HFFc6 (cell line): ENCODE data around the gene GRXCR2. TPM values are rescaled to one million over a fixed set of nuclear protein-coding genes. Genes with fewer than 3 reads are reported as not detected.
A peak's percentile ranks its signal among the peaks of the same experiment; 100 is the strongest.

Source experiments
- DNase-seq: peaks from one replicate; pipeline ENCODE4 v3.0.0-alpha.2; 2018
- H3K27ac Mint-ChIP-seq: 2 replicates; pipeline ENCODE4 v1.8.0; 2020; ENCODE audit warnings: mild to moderate bottlenecking, mixed read lengths
- H3K27me3 Mint-ChIP-seq: 2 replicates; pipeline ENCODE4 v1.8.0; 2021; ENCODE audit warnings: mild to moderate bottlenecking, moderate library complexity, mixed read lengths; ENCODE audit not compliant: insufficient read depth
- H3K36me3 Mint-ChIP-seq: 2 replicates; pipeline ENCODE4 v1.8.0; 2021; ENCODE audit warnings: low read depth, mixed read lengths
- H3K4me1 Mint-ChIP-seq: 2 replicates; pipeline ENCODE4 v1.8.0; 2020; ENCODE audit warnings: low read depth, mixed read lengths
- H3K4me3 Mint-ChIP-seq: 2 replicates; pipeline ENCODE4 v1.8.0; 2020; ENCODE audit warnings: mild to moderate bottlenecking, moderate library complexity, mixed read lengths
- H3K9me3 Mint-ChIP-seq: 2 replicates; pipeline ENCODE4 v1.8.0; 2020; ENCODE audit warnings: mild to moderate bottlenecking, mixed read lengths
- CTCF ChIP-seq: fragments of 200-600 bp; sonication (generic); IDR thresholded peaks from 2 replicates; pipeline ENCODE4 v1.5.0; 2021; ENCODE audit warnings: antibody characterized with exemption, mild to moderate bottlenecking
- total RNA-seq, 6 experiments: library from RNA; stranded (reverse); fragmentation: NEBNext Ultra II Directional; extraction: Animal tissue kit (Norgen Biotek cat#: 25700); gene quantifications; 2 replicates in 1 of 6; 3 replicates in 5 of 6; pipeline ENCODE4 v1.2.3, GENCODE V29; 2021

The GRXCR2 gene
- total RNA-seq, 6 experiments from 2014 or later: not detected

- Mint-ChIP-seq H3K36me3 (no peaks in the 10 kb centered on the region), H3K4me3 (no peak overlapping the region), H3K27ac (no peak overlapping the region), H3K27me3 (peaks cover 33% of the 10 kb centered on the region), H3K9me3 (no peaks in the 10 kb centered on the region), H3K4me1 (peaks cover 12% of the 10 kb centered on the region)
- no peak for TF ChIP-seq CTCF
- DNase-seq: no peak
These were observed 38.4 kb upstream of the GRXCR2 start for GRCh38 chr5:145911164-145911563.

GRCh38 chr5:145908206-145908960 lies 35.6 kb upstream of the GRXCR2 start:
- DNase-seq: no peak
- Mint-ChIP-seq H3K9me3 (no peaks in the 10 kb centered on the region), H3K4me1 (peaks cover 18% of the 10 kb centered on the region), H3K27me3 (peaks cover 35% of the 10 kb centered on the region), H3K36me3 (no peaks in the 10 kb centered on the region), H3K27ac (no peak overlapping the region), H3K4me3 (no peak overlapping the region)
- peak; percentile 52 for TF ChIP-seq CTCF

- no peak for DNase-seq
- no peaks in the 10 kb centered on the region for H3K36me3 Mint-ChIP-seq
- H3K4me1 Mint-ChIP-seq: peaks cover 23% of the 10 kb centered on the region
- H3K27ac Mint-ChIP-seq: no peak overlapping the region
- no peaks in the 10 kb centered on the region for H3K9me3 Mint-ChIP-seq
- H3K27me3 Mint-ChIP-seq: peaks cover 37% of the 10 kb centered on the region
- no peak for TF ChIP-seq CTCF
- H3K4me3 Mint-ChIP-seq: no peak overlapping the region
These were observed 33.6 kb upstream of the GRXCR2 start for GRCh38 chr5:145906401-145906800.

GRCh38 chr5:145904743-145905142 lies 31.9 kb upstream of the GRXCR2 start:
- Mint-ChIP-seq H3K27me3 (peaks cover 34% of the 10 kb centered on the region), H3K4me3 (no peak overlapping the region), H3K4me1 (peaks cover 19% of the 10 kb centered on the region), H3K36me3 (no peaks in the 10 kb centered on the region), H3K9me3 (no peaks in the 10 kb centered on the region; the same call in none of the 2 replicates), H3K27ac (no peak overlapping the region)
- TF ChIP-seq CTCF: no peak
- no peak for DNase-seq

- no peak for TF ChIP-seq CTCF
- peaks cover 18% of the 10 kb centered on the region for H3K4me1 Mint-ChIP-seq
- H3K27me3 Mint-ChIP-seq: peaks cover 30% of the 10 kb centered on the region
- H3K27ac Mint-ChIP-seq: no peak overlapping the region
- H3K9me3 Mint-ChIP-seq: no peaks in the 10 kb centered on the region; the same call in none of the 2 replicates
- H3K4me3 Mint-ChIP-seq: no peak overlapping the region
- no peak for DNase-seq
- H3K36me3 Mint-ChIP-seq: no peaks in the 10 kb centered on the region
These were observed 31.1 kb upstream of the GRXCR2 start for GRCh38 chr5:145903867-145904266.
